Measurements from ENCODE around the gene THOC6.

DNA sequence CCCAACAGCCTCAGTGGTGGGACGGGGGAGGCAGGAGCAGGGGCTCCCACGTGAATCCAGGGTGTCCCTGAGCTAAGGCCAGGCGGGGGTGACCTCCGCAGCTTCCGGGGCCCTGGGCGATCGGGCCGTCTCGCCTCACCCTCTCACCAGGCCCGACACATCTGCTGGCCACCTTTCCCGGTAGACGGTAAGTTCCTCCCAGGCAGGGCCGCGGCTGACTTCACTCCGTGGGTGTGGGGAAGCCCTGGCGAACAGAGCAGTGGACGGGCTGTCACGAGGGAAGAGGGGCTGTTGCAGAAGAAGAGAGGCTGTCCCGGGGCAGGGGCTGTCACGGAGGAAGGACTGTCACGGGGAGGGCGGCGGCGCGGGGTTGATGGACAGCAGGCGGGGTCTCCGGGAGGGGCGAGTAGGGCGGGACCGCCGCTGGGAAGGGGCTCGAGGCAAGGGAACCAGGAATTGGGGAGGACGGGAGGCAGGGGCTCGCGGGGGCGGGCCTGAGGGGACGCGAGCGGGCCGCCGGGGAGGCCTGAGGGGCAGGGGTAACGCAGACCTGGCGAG lies 44.1 kb upstream of the THOC6 start:
- TF ChIP-seq POLR2A (IDR thresholded peaks at IDR 0.05), result no peak
- TF ChIP-seq, protein P1, sequence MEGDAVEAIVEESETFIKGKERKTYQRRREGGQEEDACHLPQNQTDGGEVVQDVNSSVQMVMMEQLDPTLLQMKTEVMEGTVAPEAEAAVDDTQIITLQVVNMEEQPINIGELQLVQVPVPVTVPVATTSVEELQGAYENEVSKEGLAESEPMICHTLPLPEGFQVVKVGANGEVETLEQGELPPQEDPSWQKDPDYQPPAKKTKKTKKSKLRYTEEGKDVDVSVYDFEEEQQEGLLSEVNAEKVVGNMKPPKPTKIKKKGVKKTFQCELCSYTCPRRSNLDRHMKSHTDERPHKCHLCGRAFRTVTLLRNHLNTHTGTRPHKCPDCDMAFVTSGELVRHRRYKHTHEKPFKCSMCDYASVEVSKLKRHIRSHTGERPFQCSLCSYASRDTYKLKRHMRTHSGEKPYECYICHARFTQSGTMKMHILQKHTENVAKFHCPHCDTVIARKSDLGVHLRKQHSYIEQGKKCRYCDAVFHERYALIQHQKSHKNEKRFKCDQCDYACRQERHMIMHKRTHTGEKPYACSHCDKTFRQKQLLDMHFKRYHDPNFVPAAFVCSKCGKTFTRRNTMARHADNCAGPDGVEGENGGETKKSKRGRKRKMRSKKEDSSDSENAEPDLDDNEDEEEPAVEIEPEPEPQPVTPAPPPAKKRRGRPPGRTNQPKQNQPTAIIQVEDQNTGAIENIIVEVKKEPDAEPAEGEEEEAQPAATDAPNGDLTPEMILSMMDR (IDR thresholded peaks at IDR 0.05), result no peak

All from body of pancreas (tissue), 4 donors.